ENCODE results near the gene ROBO2. TPM values are rescaled to one million over a fixed set of nuclear protein-coding genes. Genes with fewer than 3 reads are reported as not detected.

Gene ROBO2
- total RNA-seq, 2 donors from 2014 or later, result 2.5 to 2.9 TPM

DNA sequence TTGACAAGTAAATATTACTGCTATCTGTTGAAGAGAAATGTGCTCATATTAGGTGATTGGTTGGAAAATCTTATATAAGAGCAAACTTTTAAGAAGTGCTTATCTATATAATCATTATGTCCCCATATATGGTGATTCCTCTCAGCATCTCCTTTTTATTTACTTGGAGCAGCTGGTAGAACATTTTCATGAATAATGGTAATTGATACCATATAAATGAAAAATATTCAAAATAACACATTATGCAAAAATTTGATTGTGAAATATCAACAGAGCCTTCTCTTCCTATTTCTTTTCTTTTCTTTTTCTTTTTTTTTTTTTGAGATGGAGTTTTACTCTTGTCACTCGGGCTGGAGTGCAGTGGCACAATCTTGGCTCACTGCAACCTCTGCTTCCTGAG lies 56.2 kb downstream of the ROBO2 start:
- H3K27ac ChIP-seq (ENCODE audit: low read depth, low read length), result no peak overlapping the region
- no peak for DNase-seq
- no peak overlapping the region for H3K4me3 ChIP-seq (ENCODE audit: low read length)
- H3K4me1 ChIP-seq (ENCODE audit: control insufficient read depth, insufficient read depth, low read length), result no peaks in the 10 kb centered on the region
- H3K36me3 ChIP-seq (ENCODE audit: control insufficient read depth, insufficient read depth, low read length), result no peaks in the 10 kb centered on the region
- H3K4me1 Mint-ChIP-seq, result peaks cover 4% of the 10 kb centered on the region
- peaks cover 2% of the 10 kb centered on the region for H3K9me3 Mint-ChIP-seq
- 83 to 96% methylated on average over 1 of the region's 1 CpG for WGBS, 2 experiments (ENCODE audit: insufficient coverage in 1 of 2, insufficient read length in 1 of 2)
- no peak overlapping the region for H3K4me3 Mint-ChIP-seq
- no peaks in the 10 kb centered on the region for H3K9me3 ChIP-seq (ENCODE audit: control insufficient read depth, low read length)
- no peak overlapping the region for H3K9ac ChIP-seq (ENCODE audit: extremely low read depth, low read length, poor library complexity, severe bottlenecking)
- H3K27me3 Mint-ChIP-seq (ENCODE audit: insufficient read depth), result no peaks in the 10 kb centered on the region
- H3K27me3 ChIP-seq (ENCODE audit: control insufficient read depth, insufficient read depth, low read length, poor library complexity, severe bottlenecking), result no peaks in the 10 kb centered on the region
- TF ChIP-seq, protein P1, sequence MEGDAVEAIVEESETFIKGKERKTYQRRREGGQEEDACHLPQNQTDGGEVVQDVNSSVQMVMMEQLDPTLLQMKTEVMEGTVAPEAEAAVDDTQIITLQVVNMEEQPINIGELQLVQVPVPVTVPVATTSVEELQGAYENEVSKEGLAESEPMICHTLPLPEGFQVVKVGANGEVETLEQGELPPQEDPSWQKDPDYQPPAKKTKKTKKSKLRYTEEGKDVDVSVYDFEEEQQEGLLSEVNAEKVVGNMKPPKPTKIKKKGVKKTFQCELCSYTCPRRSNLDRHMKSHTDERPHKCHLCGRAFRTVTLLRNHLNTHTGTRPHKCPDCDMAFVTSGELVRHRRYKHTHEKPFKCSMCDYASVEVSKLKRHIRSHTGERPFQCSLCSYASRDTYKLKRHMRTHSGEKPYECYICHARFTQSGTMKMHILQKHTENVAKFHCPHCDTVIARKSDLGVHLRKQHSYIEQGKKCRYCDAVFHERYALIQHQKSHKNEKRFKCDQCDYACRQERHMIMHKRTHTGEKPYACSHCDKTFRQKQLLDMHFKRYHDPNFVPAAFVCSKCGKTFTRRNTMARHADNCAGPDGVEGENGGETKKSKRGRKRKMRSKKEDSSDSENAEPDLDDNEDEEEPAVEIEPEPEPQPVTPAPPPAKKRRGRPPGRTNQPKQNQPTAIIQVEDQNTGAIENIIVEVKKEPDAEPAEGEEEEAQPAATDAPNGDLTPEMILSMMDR (conservative IDR thresholded peaks at IDR 0.05), result no peak
- no peaks in the 10 kb centered on the region for H3K36me3 Mint-ChIP-seq (ENCODE audit: low read depth)
- H3K27ac Mint-ChIP-seq, result no peak overlapping the region

- TF ChIP-seq, protein P1 (conservative IDR thresholded peaks at IDR 0.05), result no peak
- H3K36me3 ChIP-seq (ENCODE audit: control insufficient read depth, insufficient read depth, low read length), result no peaks in the 10 kb centered on the region
- no peak overlapping the region for H3K4me3 Mint-ChIP-seq
These were observed 57.3 kb downstream of the ROBO2 start for GRCh38 chr3:77096966-77097890.

GRCh38 chr3:77102951-77103769 lies 63.3 kb downstream of the ROBO2 start:
- Histone ChIP-seq H3K9ac (ENCODE audit: extremely low read depth, low read length, poor library complexity, severe bottlenecking) (no peak overlapping the region), H3K27ac (ENCODE audit: low read depth, low read length) (no peak overlapping the region), H3K27me3 (ENCODE audit: control insufficient read depth, insufficient read depth, low read length, poor library complexity, severe bottlenecking) (no peaks in the 10 kb centered on the region), H3K9me3 (ENCODE audit: control insufficient read depth, low read length) (no peaks in the 10 kb centered on the region), H3K4me1 (ENCODE audit: control insufficient read depth, insufficient read depth, low read length) (no peaks in the 10 kb centered on the region), H3K36me3 (ENCODE audit: control insufficient read depth, insufficient read depth, low read length) (no peaks in the 10 kb centered on the region), H3K4me3 (ENCODE audit: low read length) (no peak overlapping the region)
- no peak for DNase-seq
- Mint-ChIP-seq H3K4me3 (no peak overlapping the region), H3K27me3 (ENCODE audit: insufficient read depth) (no peaks in the 10 kb centered on the region), H3K9me3 (peaks cover 2% of the 10 kb centered on the region), H3K4me1 (no peaks in the 10 kb centered on the region), H3K36me3 (ENCODE audit: low read depth) (no peaks in the 10 kb centered on the region), H3K27ac (no peak overlapping the region)
- TF ChIP-seq, protein P1 (conservative IDR thresholded peaks at IDR 0.05), result no peak
- 82 to 87% methylated on average over 4 to 6 of the region's 6 CpGs for WGBS, 2 experiments (ENCODE audit: insufficient coverage in 1 of 2, insufficient read length in 1 of 2)

More at GRCh38 chr3:77096966-77097890, 57.3 kb downstream of the ROBO2 start:
- H3K9me3 Mint-ChIP-seq, result peaks cover 2% of the 10 kb centered on the region
- no peak overlapping the region for H3K27ac Mint-ChIP-seq
- H3K27me3 Mint-ChIP-seq (ENCODE audit: insufficient read depth), result no peaks in the 10 kb centered on the region
- WGBS, 2 experiments (ENCODE audit: insufficient coverage in 1 of 2, insufficient read length in 1 of 2), result 95 to 100% methylated on average over 9 to 12 of the region's 12 CpGs
- H3K9me3 ChIP-seq (ENCODE audit: control insufficient read depth, low read length), result no peaks in the 10 kb centered on the region
- H3K4me1 ChIP-seq (ENCODE audit: control insufficient read depth, insufficient read depth, low read length), result no peaks in the 10 kb centered on the region
- DNase-seq, result no peak
- peaks cover 4% of the 10 kb centered on the region for H3K4me1 Mint-ChIP-seq
- H3K36me3 Mint-ChIP-seq (ENCODE audit: low read depth), result no peaks in the 10 kb centered on the region
- no peak overlapping the region for H3K4me3 ChIP-seq (ENCODE audit: low read length)
- no peak overlapping the region for H3K27ac ChIP-seq (ENCODE audit: low read depth, low read length)
- H3K27me3 ChIP-seq (ENCODE audit: control insufficient read depth, insufficient read depth, low read length, poor library complexity, severe bottlenecking), result no peaks in the 10 kb centered on the region
- H3K9ac ChIP-seq (ENCODE audit: extremely low read depth, low read length, poor library complexity, severe bottlenecking), result no peak overlapping the region
